GM19468 (cell line): Measurements from ENCODE around the gene RTN1.
"Not testable (repeated sequence)": the region's sequence is repeated elsewhere in the genome, so short reads cannot be mapped to it uniquely, and the experiment has no call there.

Source experiments
- ATAC-seq: cut with Tn5 transposase; IDR thresholded peaks from one replicate; pipeline ENCODE4 v1.9.1; 2021; ENCODE audit warnings: mild to moderate bottlenecking, moderate library complexity, moderate number of reproducible peaks; ENCODE audit not compliant: unreplicated experiment; ENCODE audit errors: extremely low read depth

The RTN1 gene

DNA sequence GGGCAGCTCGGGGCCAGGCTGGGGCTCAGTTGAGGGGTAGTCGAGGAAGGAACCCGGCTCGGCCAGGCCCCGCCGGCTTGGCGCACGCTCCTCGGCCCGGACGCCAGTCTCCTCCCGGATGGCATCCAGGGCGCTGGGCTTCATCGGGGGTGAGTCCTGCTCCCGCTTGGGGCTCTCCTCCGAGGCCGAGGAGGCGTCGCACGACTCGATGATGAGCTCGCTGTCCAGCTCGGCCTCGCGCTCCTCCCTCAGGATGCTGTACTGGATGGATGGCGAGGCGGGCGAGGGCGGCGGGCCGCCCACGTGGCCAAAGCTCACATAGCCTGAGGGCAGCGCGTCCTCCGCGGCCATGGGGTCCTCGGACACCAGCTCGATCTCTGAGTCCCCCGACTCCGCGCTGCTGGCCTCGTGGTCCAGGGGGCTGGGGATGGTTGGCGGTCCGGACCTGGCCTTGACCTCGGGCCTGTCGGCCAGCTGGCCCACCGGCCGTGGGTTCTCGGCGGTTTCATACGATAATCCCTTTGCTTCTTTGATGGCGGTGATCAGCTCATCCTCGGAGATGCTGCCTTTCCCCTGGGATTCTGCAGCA is 143.4 kb downstream of the RTN1 start:
- ATAC-seq = no peak

DNA sequence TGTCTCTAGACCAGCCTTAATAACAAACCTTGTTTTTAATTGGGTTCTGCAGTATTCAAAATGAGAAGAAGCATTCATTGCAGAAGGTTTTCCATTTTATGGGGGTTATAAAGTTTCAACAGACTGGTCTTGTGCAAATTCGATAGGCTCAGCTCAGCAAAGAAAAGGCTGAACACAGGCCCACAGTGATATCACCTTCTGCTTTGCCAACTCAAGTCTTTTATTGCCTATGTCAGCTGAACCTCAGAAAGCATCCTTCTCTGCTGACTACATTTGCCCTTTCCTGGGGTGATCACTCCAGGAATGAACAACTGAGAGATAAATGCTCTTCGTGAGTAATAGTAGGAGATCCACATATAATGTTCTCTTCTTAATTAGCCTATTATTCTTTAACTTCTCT is 159.5 kb downstream of the RTN1 start:
- no peak for ATAC-seq

DNA sequence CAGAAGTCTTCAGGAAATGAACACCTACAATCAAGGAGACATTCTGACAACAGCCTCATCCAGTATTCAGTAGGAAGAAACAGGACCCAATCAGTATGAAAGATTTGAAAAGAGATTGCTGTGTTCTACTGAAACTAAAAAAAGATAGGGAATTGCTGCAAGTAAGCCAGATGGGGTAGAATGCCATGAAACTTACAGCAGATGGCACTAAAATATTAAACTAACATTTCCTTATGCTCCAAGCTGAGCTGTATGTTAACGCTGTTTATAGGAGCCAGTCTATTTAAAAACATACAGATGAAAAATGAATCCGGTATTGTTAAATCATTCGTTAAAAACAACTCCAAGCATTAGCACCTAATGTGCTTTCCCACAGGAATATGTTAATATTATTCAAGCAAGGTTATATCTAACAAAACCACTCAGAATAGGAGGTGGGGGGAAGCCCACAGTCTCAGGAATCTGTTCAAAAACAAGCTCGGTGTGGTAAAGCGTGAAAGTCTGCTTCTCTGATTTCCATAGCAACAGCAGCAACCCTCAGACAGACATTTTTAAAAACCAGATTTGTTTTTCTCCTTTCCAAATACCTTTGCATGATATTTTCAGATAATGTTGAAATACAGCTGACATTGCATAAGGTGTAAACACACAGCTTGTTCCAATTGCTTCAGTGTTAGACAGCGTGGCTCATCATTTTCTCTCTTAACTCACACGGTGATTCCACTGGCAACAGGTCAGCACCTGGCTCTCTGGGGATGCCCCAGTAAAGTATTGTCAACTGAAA is 162.6 kb downstream of the RTN1 start:
- ATAC-seq = no peak

DNA sequence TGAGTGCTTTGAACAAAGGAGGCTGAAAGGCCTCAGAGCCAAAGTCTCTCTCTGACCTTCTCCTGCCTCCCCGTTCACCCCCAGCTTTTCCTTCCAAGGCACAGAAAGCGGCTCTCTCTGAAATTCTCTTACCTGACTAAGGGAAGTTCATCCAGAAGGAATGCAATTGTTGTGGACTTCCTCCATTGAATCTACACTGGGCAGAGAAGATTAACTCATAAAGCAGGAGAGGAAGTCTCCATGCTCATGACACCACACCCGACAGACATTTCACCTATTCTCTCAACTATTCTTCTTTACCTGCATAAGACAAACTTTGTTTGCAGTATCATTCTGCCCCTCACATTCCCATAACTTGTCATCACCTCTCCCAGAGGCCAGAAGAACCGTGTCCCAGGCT is 164.7 kb downstream of the RTN1 start:
- no peak for ATAC-seq

DNA sequence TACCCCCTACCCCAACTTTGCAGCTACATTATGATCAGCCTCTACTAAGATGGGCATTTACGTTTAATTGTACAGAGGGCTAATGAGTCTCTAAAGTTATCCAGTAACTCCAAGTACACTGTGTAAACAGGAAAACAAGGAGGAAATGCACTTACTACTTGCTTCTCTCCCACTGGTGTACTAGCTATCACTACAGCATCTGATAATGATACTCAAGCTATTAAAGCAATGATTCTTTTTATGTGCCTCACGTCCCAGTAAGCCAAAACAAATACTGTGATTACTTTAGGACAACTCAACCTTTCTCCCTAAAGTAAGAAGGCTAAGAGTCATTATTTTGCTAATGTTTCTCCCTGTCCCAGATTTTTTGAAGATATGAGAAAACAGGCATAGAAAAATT is 165.3 kb downstream of the RTN1 start:
- no peak for ATAC-seq

DNA sequence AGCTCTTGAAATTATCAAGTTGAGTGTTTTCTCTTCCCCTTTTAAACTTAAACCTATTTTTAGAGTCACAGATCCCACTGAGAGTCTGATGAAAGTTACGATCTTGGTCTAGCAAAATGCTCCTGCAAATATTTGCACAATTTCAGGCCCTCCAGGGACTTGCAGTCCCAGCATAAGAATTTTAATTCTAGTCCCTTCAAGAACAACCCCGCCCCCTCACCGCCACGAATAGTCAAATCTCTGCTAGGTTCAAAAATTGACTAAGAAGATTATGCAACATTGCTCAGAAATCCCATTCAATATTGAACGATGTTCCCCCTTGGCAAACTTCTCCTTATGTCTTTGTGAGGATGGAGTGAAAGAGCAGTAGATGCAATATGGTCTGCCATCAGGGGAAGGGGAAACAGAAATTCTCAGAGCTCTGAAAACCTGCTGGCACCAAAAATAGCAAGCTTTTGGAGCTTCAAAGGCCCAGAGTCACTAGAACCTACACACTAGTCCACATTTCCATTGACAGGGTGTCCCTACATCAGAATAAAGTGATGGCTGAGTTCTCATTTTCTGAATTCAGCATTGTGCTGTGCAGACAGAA is 166.4 kb downstream of the RTN1 start:
- ATAC-seq = no peak

DNA sequence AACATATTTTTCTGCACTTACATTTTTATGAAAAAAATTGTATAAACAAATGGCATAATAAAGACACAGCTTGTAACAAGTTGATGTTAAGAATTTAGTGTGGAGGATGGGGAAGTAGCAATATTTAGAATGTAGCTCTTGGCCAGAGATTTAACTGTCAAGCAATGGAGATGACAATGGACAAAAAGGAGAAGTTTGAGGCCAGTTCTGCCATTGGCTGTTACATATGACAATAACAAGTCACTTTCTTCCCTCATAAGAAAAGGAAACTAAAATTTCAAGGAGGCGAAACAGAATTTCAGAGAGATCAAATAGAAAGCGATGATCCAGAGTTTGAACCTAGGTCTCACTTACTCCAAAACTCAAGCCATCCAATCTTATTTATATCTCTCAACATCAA is 171.1 kb downstream of the RTN1 start:
- ATAC-seq = no peak

GRCh38 chr14:59698793-59699192 is 171.8 kb downstream of the RTN1 start:
- no peak for ATAC-seq

- ATAC-seq = no peak
Measured at GRCh38 chr14:59695198-59695597, 175.4 kb downstream of the RTN1 start.

DNA sequence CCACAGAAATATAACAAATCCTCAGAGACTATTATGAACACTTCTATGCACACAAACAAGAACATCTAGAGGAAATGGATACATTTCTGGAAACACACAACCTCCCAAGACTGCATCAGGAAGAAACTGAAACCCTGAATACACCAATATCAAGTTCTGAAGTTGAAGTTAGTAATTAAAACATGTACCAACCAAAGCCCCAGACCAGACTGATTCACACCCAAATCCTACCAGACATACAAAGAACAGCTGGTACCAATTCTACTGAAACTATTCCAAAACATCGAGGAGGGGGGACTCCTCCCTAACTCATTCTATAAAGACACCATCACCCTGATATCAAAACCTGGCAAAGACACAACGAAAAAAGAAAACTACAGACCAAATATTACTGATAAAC is 179.3 kb downstream of the RTN1 start:
- no peak for ATAC-seq

DNA sequence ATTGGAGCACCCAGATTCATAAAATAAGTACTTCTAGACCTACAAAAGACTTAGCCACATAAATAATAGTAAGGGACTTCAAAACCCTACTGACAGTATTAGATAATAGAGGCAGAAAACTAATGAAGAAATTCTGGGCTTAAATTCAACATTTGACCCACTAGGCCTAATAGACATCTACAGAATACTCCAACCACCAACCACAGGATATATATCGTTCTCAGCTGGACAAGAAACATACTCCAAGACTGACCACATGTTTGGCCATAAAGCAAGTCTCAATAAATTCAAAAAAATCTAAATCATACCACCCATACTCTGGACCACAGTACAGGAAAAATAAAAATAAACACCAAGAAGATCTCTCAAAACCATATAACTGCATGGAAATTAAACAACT is 180.2 kb downstream of the RTN1 start:
- ATAC-seq = no peak

- peak; percentile 91 for ATAC-seq
Measured at GRCh38 chr14:59688224-59689170, 182.1 kb downstream of the RTN1 start.

DNA sequence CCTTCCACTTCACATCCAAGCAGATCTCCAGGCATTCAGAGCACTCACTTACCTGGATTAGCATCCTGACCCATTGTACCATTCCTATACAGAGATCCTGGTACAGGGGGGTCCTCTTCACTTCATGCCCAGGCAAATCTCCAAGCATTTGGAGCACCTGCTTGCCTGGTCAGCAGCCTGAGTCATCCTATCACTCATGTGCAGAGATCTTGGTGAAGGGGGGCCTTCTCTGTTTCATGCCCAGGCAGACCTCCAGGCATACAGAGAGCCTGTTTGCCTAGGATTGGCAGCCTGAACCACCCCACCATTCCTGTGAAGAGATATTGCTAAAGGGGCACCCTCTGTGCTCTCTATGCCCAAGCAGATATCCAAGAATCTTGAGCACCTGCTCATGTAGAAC is 182.9 kb downstream of the RTN1 start:
- ATAC-seq = no peak

DNA sequence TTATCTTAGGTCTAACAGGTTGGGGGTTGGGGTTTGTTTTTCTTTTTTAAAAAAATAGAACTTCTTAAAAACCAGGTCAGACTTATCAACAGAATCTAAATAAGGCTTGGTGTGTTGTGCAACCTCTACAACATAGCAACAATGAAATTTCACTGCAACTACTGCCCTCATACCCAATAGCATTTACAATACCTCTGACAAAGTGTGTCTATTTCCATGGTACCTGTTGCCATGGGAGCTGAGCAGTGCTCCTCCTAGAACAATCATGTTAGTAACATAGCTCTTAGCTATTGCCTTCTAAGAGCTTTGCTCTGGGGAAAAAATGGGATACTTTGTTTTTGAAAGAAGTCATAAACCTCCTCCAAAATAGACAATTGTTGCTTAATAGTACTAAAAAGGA is 190.7 kb downstream of the RTN1 start:
- ATAC-seq = no peak

- no peak for ATAC-seq
Measured at GRCh38 chr14:59678352-59678751, 192.2 kb downstream of the RTN1 start.

DNA sequence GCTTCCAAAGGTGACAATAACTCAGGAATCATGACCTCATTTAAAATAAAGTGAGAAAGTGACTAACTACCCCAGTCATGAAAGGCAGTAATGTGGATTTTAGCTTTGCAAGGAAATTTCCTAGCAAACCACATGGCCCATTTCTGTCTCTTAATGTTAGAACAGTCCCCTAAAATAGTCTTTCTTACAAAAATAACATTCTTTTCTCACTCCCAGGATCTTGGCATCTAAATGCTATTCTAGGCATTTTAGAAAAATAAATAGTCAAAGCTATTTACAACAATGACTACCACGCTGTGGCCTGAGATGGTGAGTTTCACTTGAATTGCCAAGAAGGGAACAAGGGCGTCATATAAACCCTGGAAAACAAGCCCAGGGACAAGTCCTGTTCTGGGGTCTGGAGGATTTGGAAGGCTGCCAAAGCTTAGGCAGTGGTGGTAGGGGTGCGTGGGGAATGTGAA is 192.8 kb downstream of the RTN1 start:
- ATAC-seq = no peak

DNA sequence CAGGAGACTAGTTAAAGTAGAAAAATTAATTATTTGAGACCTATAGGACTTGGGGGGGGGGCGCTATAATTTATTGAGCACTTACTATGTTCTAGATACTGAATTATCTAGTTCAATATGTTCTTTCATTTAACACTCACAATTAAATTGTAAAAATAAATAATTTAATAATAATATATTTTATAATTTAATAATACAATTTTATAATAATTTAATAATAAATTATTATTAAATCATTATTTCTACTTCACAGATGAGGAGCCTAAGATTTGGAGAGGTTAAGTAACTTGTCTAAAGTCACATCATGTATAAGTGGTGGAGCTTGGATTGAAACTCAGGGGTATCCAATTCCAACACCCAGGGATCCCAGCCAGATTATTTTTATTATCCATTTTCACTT is 195.2 kb downstream of the RTN1 start:
- no peak for ATAC-seq

- ATAC-seq = no peak
Measured at GRCh38 chr14:59664741-59665140, 205.8 kb downstream of the RTN1 start.

DNA sequence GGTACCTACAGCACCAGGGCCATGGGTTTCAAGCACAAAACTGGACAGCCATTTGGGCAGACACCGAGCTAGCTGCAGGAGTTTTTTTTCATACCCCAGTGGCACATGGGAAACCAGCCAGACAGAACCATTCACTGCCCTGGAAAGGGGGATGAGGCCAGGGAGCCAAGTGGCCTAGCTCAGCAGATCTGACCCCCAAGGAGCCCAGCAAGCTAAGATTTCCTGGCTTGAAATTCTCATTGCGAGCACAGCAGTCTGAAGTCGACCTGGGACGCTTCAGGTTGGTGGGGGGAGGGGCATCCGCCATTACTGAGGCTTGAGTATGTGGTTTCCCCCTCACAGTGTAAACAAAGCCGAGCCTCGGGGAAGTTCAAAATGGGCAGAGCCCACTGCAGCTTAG is 212.8 kb downstream of the RTN1 start:
- ATAC-seq = no peak

DNA sequence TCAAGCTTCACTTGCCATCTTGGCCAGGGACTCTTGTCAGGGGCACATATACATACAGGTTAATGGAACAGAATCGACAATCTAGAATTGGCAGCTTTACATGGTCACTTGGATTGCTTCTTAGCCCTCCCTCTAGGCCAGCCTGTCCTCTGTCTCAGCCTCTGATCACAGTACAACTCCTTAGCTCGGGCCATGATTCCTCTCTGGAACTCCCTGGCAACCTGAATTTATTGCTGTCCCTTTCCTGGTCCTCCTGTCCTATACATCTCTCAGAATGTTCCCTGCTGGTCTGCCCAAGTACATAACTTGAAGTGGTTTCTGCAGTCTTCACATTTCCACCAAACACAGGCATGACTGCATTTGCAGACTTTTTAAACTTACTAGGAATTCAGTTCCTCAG is 214.1 kb downstream of the RTN1 start:
- ATAC-seq = no peak

GRCh38 chr14:59654131-59654530 is 216.4 kb downstream of the RTN1 start:
- not testable (repeated sequence) for ATAC-seq
